Renal pelvis (tissue), 4 donors: ENCODE data around the gene SPAG6. TPM values are rescaled to one million over a fixed set of nuclear protein-coding genes. Genes with fewer than 3 reads are reported as not detected.
"Not testable (repeated sequence)": the region's sequence is repeated elsewhere in the genome, so short reads cannot be mapped to it uniquely, and the experiment has no call there.

Experiments
- DNase-seq: peaks from one replicate; pipeline ENCODE4 v3.0.0-alpha.2; 2013
- polyA plus RNA-seq, 3 donors: library from polyadenylated mRNA; unstranded; fragments of 120-200 nt; gene quantifications; one replicate each; pipeline ENCODE4 v1.2.1, GENCODE V29; 2013; ENCODE audit not compliant: insufficient read length in 3 of 3

Gene SPAG6
- polyA plus RNA-seq, 3 donors, result 0.88 to 2.2 (median 1.1) TPM

- peak; percentile 84 for DNase-seq
Observed at GRCh38 chr10:22340329-22341189, 4.7 kb upstream of the SPAG6 start.

- no peak for DNase-seq
Observed at GRCh38 chr10:22341190-22341925, 3.9 kb upstream of the SPAG6 start.

DNA sequence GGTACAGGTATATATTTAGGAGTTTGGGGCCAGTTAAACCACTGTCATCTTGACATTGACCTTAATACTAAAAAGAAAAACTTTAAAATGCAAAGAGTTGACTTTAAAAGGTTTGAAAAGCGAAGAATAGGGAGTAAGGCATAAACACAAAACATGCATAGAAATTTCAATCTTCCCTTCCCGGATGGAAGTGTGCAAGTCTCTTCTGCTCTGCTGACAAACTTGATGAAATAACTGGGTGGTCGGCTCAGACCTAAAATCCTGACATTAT is 3.4 kb upstream of the SPAG6 start:
- DNase-seq, result no peak

DNA sequence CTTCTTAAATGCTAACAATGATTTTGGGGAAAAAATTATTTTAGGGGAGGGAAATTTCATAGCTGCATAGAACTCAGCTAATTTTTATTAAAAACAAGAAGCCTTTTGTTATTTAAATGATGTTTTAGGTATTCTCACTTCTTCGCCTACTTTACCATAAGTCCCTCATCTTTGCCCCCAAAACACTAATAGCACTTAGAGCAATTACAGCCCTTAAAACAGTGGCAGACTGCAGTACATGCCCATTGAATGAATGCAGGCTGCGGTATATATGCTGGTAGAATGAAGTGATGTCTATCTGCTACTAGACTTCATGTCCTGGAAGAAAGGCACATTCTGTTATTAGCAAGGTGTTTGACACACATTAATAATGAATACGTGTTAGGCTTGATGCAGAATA is 2.9 kb upstream of the SPAG6 start:
- no peak for DNase-seq

DNA sequence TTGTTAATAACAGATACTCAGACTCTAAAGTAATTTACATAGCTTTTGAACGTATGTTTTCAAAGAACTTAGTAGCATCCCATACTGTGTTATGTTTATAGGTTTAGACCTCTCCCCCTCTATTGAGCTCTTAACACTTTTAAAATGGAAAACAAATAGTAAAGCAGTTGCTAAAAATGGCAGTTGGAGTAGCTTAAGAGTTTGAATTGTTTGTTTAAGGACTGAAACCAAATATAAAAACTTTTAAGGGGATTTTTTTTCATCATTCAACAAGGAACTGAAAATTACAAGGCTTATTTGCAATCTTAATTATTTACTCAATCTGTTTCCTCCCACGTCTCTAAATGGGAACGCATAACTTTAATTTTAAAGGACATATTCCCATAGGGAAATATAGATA is 1.6 kb upstream of the SPAG6 start:
- DNase-seq, result no peak

- DNase-seq, result no peak
Observed at GRCh38 chr10:22344249-22344648, 1.0 kb upstream of the SPAG6 start.

- DNase-seq, result no peak
Observed at GRCh38 chr10:22344781-22345300, 455 bp upstream of the SPAG6 start.

DNA sequence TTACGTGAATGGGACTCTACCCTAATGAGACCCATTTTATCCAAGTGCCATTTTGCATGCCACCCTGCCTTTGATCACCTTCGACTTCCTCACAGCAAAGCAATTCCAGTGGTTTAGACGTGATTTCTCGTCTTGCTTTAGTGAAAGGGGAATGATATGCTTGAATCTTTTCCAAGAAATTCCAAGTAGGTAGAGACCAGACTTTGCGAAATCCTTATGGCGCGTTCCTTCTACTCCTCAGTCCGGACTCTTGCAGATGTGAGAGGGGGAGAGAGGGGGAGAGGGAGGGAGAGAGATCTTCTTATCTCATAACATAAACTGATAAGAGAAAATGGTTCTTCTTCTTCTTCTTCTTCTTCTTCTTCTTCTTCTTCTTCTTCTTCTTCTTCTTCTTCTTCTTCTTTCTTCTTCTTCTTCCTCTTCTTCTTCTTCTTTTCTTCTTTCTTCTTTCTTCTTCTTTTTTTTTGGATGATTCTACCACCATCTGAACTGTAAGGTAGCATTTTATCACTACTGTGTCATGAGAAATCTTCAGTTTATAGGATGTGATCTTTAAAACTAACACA is 883 bp downstream of the SPAG6 start:
- no peak for DNase-seq

- no peak for DNase-seq
Observed at GRCh38 chr10:22349755-22350154, 4.5 kb downstream of the SPAG6 start.

- DNase-seq, result no peak
Observed at GRCh38 chr10:22351131-22351703, 5.9 kb downstream of the SPAG6 start.

DNA sequence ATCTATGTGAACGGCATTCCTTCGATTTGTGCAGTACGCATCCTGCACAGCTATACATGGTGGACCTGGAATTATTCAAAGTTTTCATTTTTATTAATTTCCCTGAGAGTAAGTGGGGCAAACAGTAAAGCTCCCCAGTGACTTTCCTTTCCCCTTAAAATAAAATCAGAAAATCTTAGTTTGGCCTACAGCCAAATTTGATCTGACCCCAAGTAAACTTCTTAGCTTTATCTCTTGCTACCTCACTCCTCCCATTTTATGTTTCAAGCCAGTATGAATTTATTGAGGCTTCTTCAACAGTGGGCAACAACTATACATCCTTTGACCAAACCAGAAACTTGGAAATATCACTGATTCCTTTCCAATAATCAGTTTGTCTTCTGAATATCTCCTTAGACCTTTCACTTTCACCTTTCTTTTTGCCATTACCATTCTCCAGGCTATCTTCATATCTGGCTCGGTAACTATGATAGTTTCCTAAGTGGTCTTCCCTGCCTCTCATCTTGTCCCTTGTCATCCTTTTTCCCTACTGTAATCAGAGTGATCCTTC is 11.1 kb downstream of the SPAG6 start:
- DNase-seq, result no peak

- DNase-seq, result not testable (repeated sequence)
Observed at GRCh38 chr10:22357770-22358169, 12.5 kb downstream of the SPAG6 start.

GRCh38 chr10:22363305-22363704 is 18.0 kb downstream of the SPAG6 start:
- no peak for DNase-seq

DNA sequence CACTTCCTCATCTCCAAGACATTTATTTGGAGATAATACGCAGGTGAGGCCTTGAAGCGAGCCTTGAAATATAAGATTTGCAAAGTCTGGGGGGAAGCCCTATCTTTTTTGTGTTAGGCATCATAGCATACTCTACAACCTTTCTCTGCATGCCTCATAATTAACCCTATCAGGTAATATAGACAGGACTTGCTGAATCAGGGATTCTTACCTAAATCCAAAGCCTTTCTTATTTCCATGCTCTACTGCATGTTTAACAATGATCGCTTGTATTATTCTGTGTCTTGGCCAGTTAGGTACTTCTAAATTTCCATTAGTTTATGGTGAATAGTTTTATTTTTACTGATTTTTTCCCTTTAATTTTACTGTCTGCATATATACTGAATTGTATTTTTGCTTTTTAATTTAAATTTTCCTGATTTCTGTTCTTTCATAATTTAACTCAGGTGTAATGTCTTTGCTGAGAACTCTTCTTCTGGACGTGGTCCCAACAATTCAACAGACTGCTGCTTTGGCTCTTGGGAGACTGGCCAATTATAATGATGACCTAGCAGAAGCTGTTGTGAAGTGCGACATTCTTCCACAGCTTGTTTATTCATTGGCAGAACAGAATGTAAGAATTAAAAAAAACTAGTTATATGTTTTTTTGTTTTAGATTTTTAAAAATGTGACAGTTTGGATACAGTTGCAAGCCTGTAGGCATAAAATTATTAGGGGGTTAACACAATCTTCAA is 19.3 kb downstream of the SPAG6 start:
- no peak for DNase-seq

DNA sequence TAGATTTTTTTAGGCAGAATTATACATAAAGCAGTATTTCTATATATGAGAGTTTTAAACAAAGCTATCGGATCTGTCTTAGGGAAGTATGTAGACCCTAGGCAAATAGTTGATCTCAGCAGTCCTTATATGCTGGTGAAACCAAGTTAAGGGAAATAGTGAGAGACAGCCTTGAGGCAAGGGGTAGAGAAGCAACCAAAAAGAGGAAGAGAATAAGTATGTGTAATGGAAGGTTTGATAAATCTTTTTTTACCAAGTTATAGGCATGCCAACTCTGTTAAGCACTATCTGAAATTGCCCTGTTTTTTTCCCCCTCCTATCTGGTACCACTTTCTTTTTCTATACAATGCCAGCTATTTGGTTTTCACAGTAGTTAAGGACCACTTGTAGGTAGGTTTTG is 19.9 kb downstream of the SPAG6 start:
- no peak for DNase-seq

- DNase-seq, result no peak
Observed at GRCh38 chr10:22365644-22366434, 20.5 kb downstream of the SPAG6 start.

GRCh38 chr10:22366435-22366703 is 21.1 kb downstream of the SPAG6 start:
- DNase-seq, result no peak

- DNase-seq, result no peak
Observed at GRCh38 chr10:22366771-22367170, 21.5 kb downstream of the SPAG6 start.

DNA sequence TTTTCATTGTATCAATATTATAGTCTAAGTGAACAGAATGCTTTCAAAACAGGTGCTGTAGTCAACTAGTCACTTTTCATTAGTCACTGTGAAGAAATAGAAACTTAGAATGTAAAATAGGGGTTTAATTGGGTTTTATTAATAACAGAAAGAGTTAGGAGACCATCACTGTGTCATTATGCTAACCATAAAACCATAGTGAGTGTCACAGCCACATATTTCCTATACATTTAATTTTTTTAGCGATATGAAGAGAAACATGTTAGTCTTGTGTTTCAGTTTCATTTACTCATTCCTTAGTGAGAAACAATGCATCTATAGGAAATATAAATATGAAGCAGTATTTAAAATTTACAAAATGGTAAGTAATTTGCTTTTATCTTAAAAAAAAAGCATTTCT is 22.2 kb downstream of the SPAG6 start:
- DNase-seq, result no peak

- no peak for DNase-seq
Observed at GRCh38 chr10:22368402-22368801, 23.1 kb downstream of the SPAG6 start.

DNA sequence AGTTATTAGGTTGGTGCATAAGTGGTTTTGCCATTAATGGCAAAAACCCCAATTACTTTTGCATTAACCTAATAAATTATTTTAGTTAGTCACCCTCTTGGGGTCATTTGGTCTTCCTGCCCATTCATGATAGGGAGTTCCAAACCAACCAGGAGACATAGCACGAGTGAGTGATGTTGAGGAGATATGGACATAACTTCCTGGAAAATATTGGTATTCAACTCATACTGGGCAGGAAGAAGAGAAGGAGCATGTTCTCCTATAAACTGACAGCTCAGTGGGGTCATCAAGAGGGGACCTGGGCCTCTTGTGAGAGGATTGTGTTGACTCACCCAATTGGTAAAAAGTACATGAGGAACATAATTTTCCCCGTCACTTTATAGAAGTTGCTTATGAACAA is 23.7 kb downstream of the SPAG6 start:
- DNase-seq, result no peak
